GM23338 (cell line): ENCODE results near the gene TM9SF2.

Source experiments
- CREB1 ChIP-seq: fragments of 250-450 bp; sonication (Bioruptor Pico); IDR thresholded peaks from 2 replicates; pipeline ENCODE4 v1.5.0; 2020; ENCODE audit warnings: low read depth, mild to moderate bottlenecking, moderate library complexity
- CTCF ChIP-seq, 2 experiments: fragments of 200-600 bp in 1 of 2; sonication (generic) in 1 of 2; conservative IDR thresholded peaks; 2 replicates each; pipeline versions ENCODE4 v1.5.1 to v1.6.1; 2016 to 2017; ENCODE audit warnings: antibody characterized with exemption in 2 of 2, low read depth in 2 of 2, mild to moderate bottlenecking in 2 of 2, moderate library complexity in 1 of 2

GRCh38 chr13:99507986-99508385, 6.7 kb downstream of the TM9SF2 start:
- TF ChIP-seq CREB1 (CRISPR knock-in tag) (no peak), CTCF (conservative IDR thresholded peaks at IDR 0.05; ENCODE audit: low read depth in 2 of 2) (no peak)
